Caco-2 (cell line): ENCODE results near the gene JADE2. TPM values are rescaled to one million over a fixed set of nuclear protein-coding genes. Genes with fewer than 3 reads are reported as not detected.

ENCODE experiments used
- BruUV-seq: library from RNA; stranded (reverse); fragments of 400-500 nt; replicated peaks from 2 replicates; lab custom pipeline; 2021; lab: Mats Ljungman, UMichigan
- CTCF ChIA-PET: fragments of 300-600 bp; sonication (Branson Sonifier 250); formaldehyde crosslinking; loops from one replicate; lab custom pipeline; 2022; ENCODE audit warnings: antibody characterized with exemption; lab: Charles Lee
- POLR2A ChIA-PET: fragments of 300-600 bp; sonication (Branson Sonifier 250); formaldehyde crosslinking; loops from one replicate; lab custom pipeline; 2022; ENCODE audit warnings: antibody characterized with exemption; lab: Charles Lee
- DNase-seq, 2 experiments: peaks; one replicate each; pipeline versions ENCODE4 v3.0.0 to v3.0.0-alpha.2; 2020 to 2022
- H3K27me3 ChIP-seq: replicated peaks from 2 replicates; pipeline ENCODE4 v1.6.0; 2011; ENCODE audit warnings: low read length; ENCODE audit not compliant: control insufficient read depth, insufficient read depth
- H3K36me3 ChIP-seq: 2 replicates; pipeline ENCODE4 v1.5.1; 2011; ENCODE audit warnings: low read length; ENCODE audit not compliant: control insufficient read depth, insufficient read depth
- H3K4me1 ChIP-seq: fragments of 250-450 bp; sonication (Bioruptor Pico); 2 replicates; pipeline ENCODE4 v1.5.1; 2020; ENCODE audit warnings: mild to moderate bottlenecking
- H3K4me3 ChIP-seq: 2 replicates; pipeline ENCODE4 v1.5.1; 2011; ENCODE audit warnings: low read depth, mild to moderate bottlenecking, control low read depth, low read length
- H3K9me3 ChIP-seq: fragments of 250-450 bp; sonication (Bioruptor Pico); 2 replicates; pipeline ENCODE4 v1.5.1; 2020; ENCODE audit warnings: mild to moderate bottlenecking, moderate library complexity
- H3K27ac Mint-ChIP-seq: one replicate; pipeline ENCODE4 v1.8.0; 2022; ENCODE audit warnings: mixed read lengths; ENCODE audit not compliant: unreplicated experiment
- H3K27me3 Mint-ChIP-seq: one replicate; pipeline ENCODE4 v1.8.0; 2022; ENCODE audit warnings: mixed read lengths; ENCODE audit not compliant: insufficient read depth, unreplicated experiment
- H3K36me3 Mint-ChIP-seq: one replicate; pipeline ENCODE4 v1.8.0; 2022; ENCODE audit warnings: mild to moderate bottlenecking, mixed read lengths; ENCODE audit not compliant: insufficient read depth, unreplicated experiment
- H3K4me1 Mint-ChIP-seq: one replicate; pipeline ENCODE4 v1.8.0; 2022; ENCODE audit warnings: low read depth, mixed read lengths; ENCODE audit not compliant: unreplicated experiment
- H3K4me3 Mint-ChIP-seq: one replicate; pipeline ENCODE4 v1.8.0; 2022; ENCODE audit warnings: mild to moderate bottlenecking, moderate library complexity, mixed read lengths; ENCODE audit not compliant: unreplicated experiment
- H3K9me3 Mint-ChIP-seq: one replicate; pipeline ENCODE4 v1.8.0; 2022; ENCODE audit warnings: mixed read lengths; ENCODE audit not compliant: unreplicated experiment
- intact Hi-C: fragments of 100-400 bp; cut with micrococcal nuclease; formaldehyde crosslinking; loops from one replicate; pipeline ENCODE4 v1.10.0; 2022; ENCODE audit not compliant: unreplicated experiment
- total RNA-seq: library from RNA; stranded (reverse); gene quantifications from 2 replicates; pipeline ENCODE4 v1.2.3, GENCODE V29; 2022
- TF ChIP-seq, protein P1 (sequence below), 2 experiments: fragments of 200-600 bp in 1 of 2; IDR thresholded peaks; 1 replicate in 1 of 2; 2 replicates in 1 of 2; pipeline versions ENCODE4 v1.5.1 to v1.8.0; 2011 to 2022; ENCODE audit warnings: antibody characterized with exemption in 1 of 2, control low read depth in 1 of 2, inconsistent platforms in 1 of 2, low read depth in 1 of 2, low read length in 1 of 2, mild to moderate bottlenecking in 1 of 2, moderate library complexity in 1 of 2; ENCODE audit not compliant: insufficient read depth in 1 of 2, severe bottlenecking in 1 of 2, unreplicated experiment in 1 of 2

The JADE2 gene
- total RNA-seq, 1 experiment from 2014 or later, result 67.6 TPM

DNA sequence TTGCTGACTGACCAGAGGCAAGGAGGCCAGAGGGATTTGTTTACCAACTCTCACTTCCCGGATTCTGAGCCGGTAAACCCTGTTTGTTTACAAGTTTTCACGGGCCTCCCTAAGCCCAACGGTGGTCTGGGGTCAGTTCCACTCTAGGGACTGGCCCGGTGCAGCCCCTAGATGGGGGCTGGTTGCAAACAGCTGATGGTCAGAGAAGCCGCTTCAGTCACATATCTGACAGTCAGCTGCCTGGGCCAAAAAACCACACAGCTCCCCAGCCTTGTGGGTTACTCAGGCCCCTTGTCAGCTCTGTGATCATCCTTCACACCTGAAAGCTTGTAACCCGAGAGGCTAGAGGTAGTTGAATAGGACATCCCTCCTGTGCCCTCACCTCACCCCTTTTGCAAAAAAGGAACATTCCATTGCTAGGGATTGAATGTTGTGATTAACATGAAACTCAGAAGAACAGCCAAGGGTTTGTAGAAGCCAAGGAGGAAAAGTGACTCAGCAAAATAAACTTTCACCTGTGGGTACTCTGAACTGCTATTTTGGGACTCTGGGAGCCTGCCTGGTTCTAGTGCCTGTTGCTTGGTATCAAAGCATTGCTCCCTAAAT lies 66.8 kb downstream of the JADE2 start:
- ChIA-PET POLR2A (no interaction called here), CTCF (no interaction called here)
- H3K27ac Mint-ChIP-seq, result peak overlapping the region; percentile 33
- H3K27me3 Mint-ChIP-seq, result no peaks in the 10 kb centered on the region
- H3K9me3 Mint-ChIP-seq, result no peaks in the 10 kb centered on the region
- H3K27me3 ChIP-seq, result no peaks in the 10 kb centered on the region
- BruUV-seq, result no TSS peak
- H3K36me3 ChIP-seq, result no peaks in the 10 kb centered on the region
- intact Hi-C loops, result no loop called here
- H3K4me1 ChIP-seq, result peaks cover 17% of the 10 kb centered on the region
- no peak overlapping the region for H3K4me3 ChIP-seq
- H3K36me3 Mint-ChIP-seq, result no peaks in the 10 kb centered on the region
- no peak overlapping the region for H3K4me3 Mint-ChIP-seq
- peaks cover 6% of the 10 kb centered on the region for H3K4me1 Mint-ChIP-seq
- TF ChIP-seq, protein P1, sequence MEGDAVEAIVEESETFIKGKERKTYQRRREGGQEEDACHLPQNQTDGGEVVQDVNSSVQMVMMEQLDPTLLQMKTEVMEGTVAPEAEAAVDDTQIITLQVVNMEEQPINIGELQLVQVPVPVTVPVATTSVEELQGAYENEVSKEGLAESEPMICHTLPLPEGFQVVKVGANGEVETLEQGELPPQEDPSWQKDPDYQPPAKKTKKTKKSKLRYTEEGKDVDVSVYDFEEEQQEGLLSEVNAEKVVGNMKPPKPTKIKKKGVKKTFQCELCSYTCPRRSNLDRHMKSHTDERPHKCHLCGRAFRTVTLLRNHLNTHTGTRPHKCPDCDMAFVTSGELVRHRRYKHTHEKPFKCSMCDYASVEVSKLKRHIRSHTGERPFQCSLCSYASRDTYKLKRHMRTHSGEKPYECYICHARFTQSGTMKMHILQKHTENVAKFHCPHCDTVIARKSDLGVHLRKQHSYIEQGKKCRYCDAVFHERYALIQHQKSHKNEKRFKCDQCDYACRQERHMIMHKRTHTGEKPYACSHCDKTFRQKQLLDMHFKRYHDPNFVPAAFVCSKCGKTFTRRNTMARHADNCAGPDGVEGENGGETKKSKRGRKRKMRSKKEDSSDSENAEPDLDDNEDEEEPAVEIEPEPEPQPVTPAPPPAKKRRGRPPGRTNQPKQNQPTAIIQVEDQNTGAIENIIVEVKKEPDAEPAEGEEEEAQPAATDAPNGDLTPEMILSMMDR (IDR thresholded peaks at IDR 0.05; ENCODE audit: insufficient read depth in 1 of 2, low read depth in 1 of 2, low read length in 1 of 2, severe bottlenecking in 1 of 2, unreplicated experiment in 1 of 2), result no peak
- H3K9me3 ChIP-seq, result no peaks in the 10 kb centered on the region
- no peak for DNase-seq

DNA sequence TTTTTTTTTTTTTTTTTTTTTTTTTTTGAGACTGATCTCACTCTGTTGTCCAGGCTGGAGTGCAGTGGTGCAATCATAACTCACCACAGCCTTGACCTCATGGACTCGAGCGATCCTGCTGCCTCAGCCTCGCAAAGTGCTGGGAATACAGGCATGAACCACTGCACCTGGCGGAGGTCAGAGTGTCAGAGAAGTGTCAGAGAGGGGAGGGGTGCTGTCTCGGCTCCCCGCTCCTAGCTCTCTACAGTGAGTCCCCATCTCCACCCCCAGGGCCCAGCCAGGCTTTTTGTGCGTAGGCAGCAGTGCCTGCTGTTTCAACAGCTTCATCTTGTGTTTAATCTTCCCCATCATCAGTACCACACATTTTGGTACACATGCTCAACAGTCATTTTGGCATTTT lies 68.9 kb downstream of the JADE2 start:
- H3K36me3 ChIP-seq, result no peaks in the 10 kb centered on the region
- no peak overlapping the region for H3K4me3 ChIP-seq
- TF ChIP-seq, protein P1 (IDR thresholded peaks at IDR 0.05; ENCODE audit: insufficient read depth in 1 of 2, low read depth in 1 of 2, low read length in 1 of 2, severe bottlenecking in 1 of 2, unreplicated experiment in 1 of 2), result no peak
- Mint-ChIP-seq H3K27me3 (no peaks in the 10 kb centered on the region), H3K27ac (no peak overlapping the region), H3K4me3 (no peak overlapping the region), H3K9me3 (no peaks in the 10 kb centered on the region), H3K36me3 (peaks cover 3% of the 10 kb centered on the region), H3K4me1 (peaks cover 6% of the 10 kb centered on the region)
- no TSS peak for BruUV-seq
- intact Hi-C loops, result no loop called here
- POLR2A ChIA-PET, result no interaction called here
- no peaks in the 10 kb centered on the region for H3K9me3 ChIP-seq
- no peaks in the 10 kb centered on the region for H3K27me3 ChIP-seq
- CTCF ChIA-PET, result interaction anchor here (0.6 kb wide), 1 partner anchor 67 kb away, joined by 5 read pairs; no protein-coding TSS in a partner anchor
- H3K4me1 ChIP-seq, result peaks cover 17% of the 10 kb centered on the region
- no peak for DNase-seq

DNA sequence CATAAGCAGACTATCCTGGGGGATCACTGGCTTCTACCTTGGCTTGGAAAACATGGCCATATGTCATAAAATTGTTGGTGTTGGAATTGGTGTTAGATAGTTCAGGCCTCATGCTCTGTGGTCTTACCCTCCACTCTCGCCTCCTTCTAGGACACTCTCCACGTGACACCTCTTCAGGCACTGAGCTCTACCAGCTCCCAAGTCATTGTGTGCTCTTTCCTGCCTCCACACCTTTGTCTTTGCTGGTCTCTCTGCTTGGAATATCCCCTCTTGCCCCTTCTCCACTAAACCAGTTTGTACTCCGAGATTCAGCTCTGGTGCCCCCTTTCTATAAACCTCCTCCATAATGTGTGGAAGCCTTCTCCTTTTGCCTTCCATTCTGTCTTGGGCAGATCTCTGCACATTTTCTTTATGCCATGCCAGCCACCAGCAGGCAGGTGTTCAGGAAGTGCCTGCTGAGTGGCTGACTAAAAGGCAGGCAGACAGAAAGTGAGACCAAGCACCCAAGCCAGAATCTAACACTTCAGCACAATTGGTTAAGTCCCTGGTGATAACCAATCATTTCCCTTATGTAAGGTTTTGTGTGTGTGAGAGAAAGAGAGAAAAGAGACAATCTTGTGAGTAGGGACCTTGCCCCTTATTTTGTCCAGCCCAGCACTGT lies 69.5 kb downstream of the JADE2 start:
- CTCF ChIA-PET, result no interaction called here
- intact Hi-C loops, result no loop called here
- H3K4me1 Mint-ChIP-seq, result peaks cover 6% of the 10 kb centered on the region

More for the DNA sequence above, 69.5 kb downstream of the JADE2 start:
- Mint-ChIP-seq H3K4me3 (no peak overlapping the region), H3K36me3 (peaks cover 8% of the 10 kb centered on the region), H3K9me3 (no peaks in the 10 kb centered on the region), H3K27me3 (no peaks in the 10 kb centered on the region), H3K27ac (no peak overlapping the region)
- no TSS peak for BruUV-seq
- no peaks in the 10 kb centered on the region for H3K27me3 ChIP-seq
- H3K36me3 ChIP-seq, result no peaks in the 10 kb centered on the region
- peaks cover 17% of the 10 kb centered on the region for H3K4me1 ChIP-seq
- H3K4me3 ChIP-seq, result no peak overlapping the region
- TF ChIP-seq, protein P1 (IDR thresholded peaks at IDR 0.05; ENCODE audit: insufficient read depth in 1 of 2, low read depth in 1 of 2, low read length in 1 of 2, severe bottlenecking in 1 of 2, unreplicated experiment in 1 of 2), result no peak
- no peaks in the 10 kb centered on the region for H3K9me3 ChIP-seq
- POLR2A ChIA-PET, result no interaction called here
- no peak for DNase-seq
